Activated B cell treated with CpG ODN at 0.5 μM for 24 hours (primary cell): ENCODE results near the gene CCDC110. TPM values are rescaled to one million over a fixed set of nuclear protein-coding genes. Genes with fewer than 3 reads are reported as not detected.

Source experiments
- ATAC-seq: fragments of 200-7000 bp; cut with Tn5 transposase; one replicate; pipeline ENCODE4 v1.10.0; 2021; ENCODE audit warnings: low read depth, mild to moderate bottlenecking, moderate library complexity
- CTCF ChIA-PET: fragments of 350-600 bp; sonication (Branson Sonifier 250); formaldehyde crosslinking; loops from one replicate; lab custom pipeline; 2021; ENCODE audit warnings: antibody characterized with exemption; lab: Charles Lee
- POLR2A ChIA-PET: fragments of 350-600 bp; sonication (Branson Sonifier 250); formaldehyde crosslinking; loops from one replicate; lab custom pipeline; 2021; ENCODE audit warnings: antibody characterized with exemption; lab: Charles Lee
- DNase-seq: peaks from one replicate; pipeline ENCODE4 v3.0.0; 2022
- H3K27ac Mint-ChIP-seq: one replicate; pipeline ENCODE4 v1.8.0; 2020; ENCODE audit warnings: mixed read lengths
- H3K27me3 Mint-ChIP-seq: one replicate; pipeline ENCODE4 v1.8.0; 2021; ENCODE audit warnings: mixed read lengths
- H3K36me3 Mint-ChIP-seq: one replicate; pipeline ENCODE4 v1.8.0; 2021; ENCODE audit warnings: low read depth, mixed read lengths
- H3K4me1 Mint-ChIP-seq: one replicate; pipeline ENCODE4 v1.8.0; 2021; ENCODE audit warnings: mixed read lengths
- H3K4me3 Mint-ChIP-seq: one replicate; pipeline ENCODE4 v1.8.0; 2020; ENCODE audit warnings: mild to moderate bottlenecking, mixed read lengths
- H3K9me3 Mint-ChIP-seq: one replicate; pipeline ENCODE4 v1.8.0; 2020; ENCODE audit warnings: mixed read lengths
- CTCF ChIP-seq: fragments of 200-600 bp; IDR thresholded peaks from one replicate; pipeline ENCODE4 v1.8.0; 2022; ENCODE audit warnings: antibody characterized with exemption, mild to moderate bottlenecking
- intact Hi-C: fragments of 100-400 bp; cut with micrococcal nuclease; formaldehyde crosslinking; loops from one replicate; pipeline ENCODE4 v1.15.1; 2024
- total RNA-seq: library from RNA; stranded (reverse); gene quantifications from 2 replicates; pipeline ENCODE4 v1.2.3, GENCODE V29; 2022

CCDC110 gene
- total RNA-seq, 1 donor from 2014 or later = 0.33 TPM

GRCh38 chr4:185508181-185508580 lies 36.6 kb upstream of the CCDC110 start:
- ATAC-seq (no peak), DNase-seq (no peak)
- ChIA-PET CTCF (no interaction called here), POLR2A (interaction anchor here (0.6 kb wide), 1 partner anchor 227 kb away, joined by 5 read pairs; no protein-coding TSS in a partner anchor)
- Mint-ChIP-seq H3K27me3 (peaks cover 26% of the 10 kb centered on the region), H3K36me3 (no peaks in the 10 kb centered on the region), H3K27ac (no peak overlapping the region), H3K4me3 (no peak overlapping the region), H3K4me1 (no peaks in the 10 kb centered on the region), H3K9me3 (no peaks in the 10 kb centered on the region)
- intact Hi-C loops = no loop called here
- no peak for TF ChIP-seq CTCF

- ChIA-PET POLR2A (no interaction called here), CTCF (no interaction called here)
- H3K9me3 Mint-ChIP-seq = no peaks in the 10 kb centered on the region
- H3K36me3 Mint-ChIP-seq = no peaks in the 10 kb centered on the region
- no peak for TF ChIP-seq CTCF
- no peak for ATAC-seq
- H3K27me3 Mint-ChIP-seq = peaks cover 17% of the 10 kb centered on the region
- no peak for DNase-seq
- intact Hi-C loops = no loop called here
- no peak overlapping the region for H3K27ac Mint-ChIP-seq
- H3K4me1 Mint-ChIP-seq = no peaks in the 10 kb centered on the region
- no peak overlapping the region for H3K4me3 Mint-ChIP-seq
Observed at GRCh38 chr4:185506422-185506821, 34.9 kb upstream of the CCDC110 start.

- DNase-seq (no peak), ATAC-seq (no peak)
- intact Hi-C loops = no loop called here
- H3K4me3 Mint-ChIP-seq = no peak overlapping the region
- ChIA-PET POLR2A (no interaction called here), CTCF (no interaction called here)
- H3K9me3 Mint-ChIP-seq = peaks cover 8% of the 10 kb centered on the region
- no peaks in the 10 kb centered on the region for H3K4me1 Mint-ChIP-seq
- H3K27me3 Mint-ChIP-seq = peaks cover 23% of the 10 kb centered on the region
- H3K27ac Mint-ChIP-seq = no peak overlapping the region
- no peak for TF ChIP-seq CTCF
- H3K36me3 Mint-ChIP-seq = no peaks in the 10 kb centered on the region
Observed at GRCh38 chr4:185504098-185505047, 32.8 kb upstream of the CCDC110 start.

- ChIA-PET CTCF (no interaction called here), POLR2A (no interaction called here)
- no peak overlapping the region for H3K4me3 Mint-ChIP-seq
- H3K27me3 Mint-ChIP-seq = peaks cover 21% of the 10 kb centered on the region
- peaks cover 8% of the 10 kb centered on the region for H3K9me3 Mint-ChIP-seq
- TF ChIP-seq CTCF = no peak
- no peaks in the 10 kb centered on the region for H3K36me3 Mint-ChIP-seq
- no peaks in the 10 kb centered on the region for H3K4me1 Mint-ChIP-seq
- DNase-seq (no peak), ATAC-seq (no peak)
- intact Hi-C loops = no loop called here
- no peak overlapping the region for H3K27ac Mint-ChIP-seq
Observed at GRCh38 chr4:185502386-185502785, 30.9 kb upstream of the CCDC110 start.

- no peak overlapping the region for H3K27ac Mint-ChIP-seq
- CTCF ChIA-PET = no interaction called here
- H3K36me3 Mint-ChIP-seq = no peaks in the 10 kb centered on the region
- no peak for ATAC-seq
- POLR2A ChIA-PET = no interaction called here
- H3K9me3 Mint-ChIP-seq = peaks cover 8% of the 10 kb centered on the region
- no peak for DNase-seq
- H3K4me1 Mint-ChIP-seq = no peaks in the 10 kb centered on the region
- no peak overlapping the region for H3K4me3 Mint-ChIP-seq
- intact Hi-C loops = no loop called here
- H3K27me3 Mint-ChIP-seq = peaks cover 21% of the 10 kb centered on the region
- TF ChIP-seq CTCF = no peak
Observed at GRCh38 chr4:185500576-185500975, 29.0 kb upstream of the CCDC110 start.
